Glomerular visceral epithelial cell (primary cell): ENCODE results near the gene PRC1.
"Not testable (repeated sequence)": the region's sequence is repeated elsewhere in the genome, so short reads cannot be mapped to it uniquely, and the experiment has no call there.

Source experiments
- DNase-seq: peaks from one replicate; pipeline ENCODE4 v3.0.0-alpha.2; 2016; ENCODE audit errors: extremely low spot score

Gene PRC1

GRCh38 chr15:90934256-90934948 is 59.9 kb downstream of the PRC1 start:
- DNase-seq, result peak; percentile 83

GRCh38 chr15:90933301-90933700 is 61.0 kb downstream of the PRC1 start:
- DNase-seq, result no peak

GRCh38 chr15:90932660-90932991 is 61.7 kb downstream of the PRC1 start:
- DNase-seq, result no peak

- DNase-seq, result peak; percentile 86
Measured at GRCh38 chr15:90931828-90932659, 62.3 kb downstream of the PRC1 start, which contains the start of gene HDDC3. Gene HDDC3, minus strand, starts transcription at chr15:90932549. Its CDS starts 9 bp downstream, at chr15:90932540.

- DNase-seq, result no peak
Measured at GRCh38 chr15:90931575-90931827, 62.8 kb downstream of the PRC1 start.

GRCh38 chr15:90930861-90931574 is 63.3 kb downstream of the PRC1 start:
- no peak for DNase-seq

GRCh38 chr15:90929246-90930019 is 64.9 kb downstream of the PRC1 start:
- DNase-seq, result no peak

- not testable (repeated sequence) for DNase-seq
Measured at GRCh38 chr15:90928106-90928505, 66.2 kb downstream of the PRC1 start.

- DNase-seq, result not testable (repeated sequence)
Measured at GRCh38 chr15:90926766-90927165, 67.6 kb downstream of the PRC1 start.

- no peak for DNase-seq
Measured at GRCh38 chr15:90924375-90924774, 70.0 kb downstream of the PRC1 start.

- not testable (repeated sequence) for DNase-seq
Measured at GRCh38 chr15:90922712-90923322, 71.5 kb downstream of the PRC1 start.

GRCh38 chr15:90921887-90922286 is 72.4 kb downstream of the PRC1 start:
- no peak for DNase-seq

GRCh38 chr15:90918835-90919234 is 75.5 kb downstream of the PRC1 start:
- no peak for DNase-seq

- DNase-seq, result no peak
Measured at GRCh38 chr15:90918034-90918788, 76.1 kb downstream of the PRC1 start.

- no peak for DNase-seq
Measured at GRCh38 chr15:90917569-90917968, 76.8 kb downstream of the PRC1 start.

GRCh38 chr15:90916461-90916860 is 77.9 kb downstream of the PRC1 start:
- DNase-seq, result no peak
